Motor neuron (in vitro differentiated cells): ENCODE results near the gene REV3L. TPM values are rescaled to one million over a fixed set of nuclear protein-coding genes. Genes with fewer than 3 reads are reported as not detected.

ENCODE experiments used
- total RNA-seq, 8 experiments: library from RNA; unstranded; fragments of 300-600 nt; gene quantifications; 2 replicates each; pipeline versions ENCODE4 v1.2.3 to v1.2.4, GENCODE V29; 2022

The REV3L gene
- total RNA-seq, 8 experiments from 2014 or later: 19.5 to 63.6 (median 39.1) TPM

Other genes starting within 250 kb of the REV3L start
- gene TRAF3IP2, start 122.7 kb upstream of the REV3L start, total RNA-seq: 10 to 100 TPM in 4 of 8 experiments, 1 to 10 TPM in 4; 4.8 to 35.3 (median 11.3) TPM